GM12878 (cell line): ENCODE data around the gene PAK3.

Source experiments
- BACH1 ChIP-seq: fragments of 450-650 bp; IDR thresholded peaks from 2 replicates; pipeline ENCODE4 v1.6.1; 2017; ENCODE audit warnings: mild to moderate bottlenecking, borderline replicate concordance
- EP300 ChIP-seq, 2 experiments: fragments of 150-350 bp in 1 of 2; IDR thresholded peaks; 2 replicates each; pipeline ENCODE4 v1.6.1; 2011 to 2012; ENCODE audit warnings: low read depth in 2 of 2, low read length in 2 of 2, borderline replicate concordance in 1 of 2, improper control_type of control experiment in 1 of 2, inconsistent platforms in 1 of 2; ENCODE audit not compliant: control insufficient read depth in 1 of 2
- FOS ChIP-seq: IDR thresholded peaks from 3 replicates; pipeline ENCODE4 v1.6.1; 2011; ENCODE audit warnings: borderline replicate concordance; ENCODE audit not compliant: insufficient read length; ENCODE audit errors: extremely low read depth
- GABPA ChIP-seq: IDR thresholded peaks from 2 replicates; pipeline ENCODE4 v1.6.1; 2014; ENCODE audit warnings: antibody characterized with exemption, low read depth, mild to moderate bottlenecking, inconsistent platforms
- HDAC6 ChIP-seq: fragments of 200-600 bp; sonication (generic); IDR thresholded peaks from one replicate; pipeline ENCODE4 v1.8.0; 2017; ENCODE audit warnings: antibody characterized with exemption; ENCODE audit not compliant: unreplicated experiment
- NR2C1 ChIP-seq: fragments of 450-650 bp; IDR thresholded peaks from 2 replicates; pipeline ENCODE4 v1.6.1; 2017; ENCODE audit warnings: antibody characterized with exemption, mild to moderate bottlenecking, moderate library complexity
- NR2C2 ChIP-seq: IDR thresholded peaks from 2 replicates; pipeline ENCODE4 v1.6.1; 2011; ENCODE audit warnings: borderline replicate concordance, low read depth; ENCODE audit not compliant: control insufficient read depth, insufficient read length
- NRF1 ChIP-seq: conservative IDR thresholded peaks from 2 replicates; pipeline ENCODE4 v1.6.1; 2011; ENCODE audit warnings: mild to moderate bottlenecking, low read depth, low read length, improper control_type of control experiment
- POLR2A ChIP-seq: IDR thresholded peaks from 2 replicates; pipeline ENCODE4 v1.6.1; 2011; ENCODE audit warnings: low read depth, mild to moderate bottlenecking, low read length
- POLR2AphosphoS5 ChIP-seq: IDR thresholded peaks from 2 replicates; pipeline ENCODE4 v1.6.1; 2011; ENCODE audit warnings: mild to moderate bottlenecking, low read length, inconsistent platforms
- TF ChIP-seq, protein P1 (sequence below): IDR thresholded peaks from 2 replicates; pipeline ENCODE4 v1.6.1; 2012; ENCODE audit warnings: mild to moderate bottlenecking, low read depth, low read length
- TF ChIP-seq, protein P2 (sequence below), 3 experiments: IDR thresholded peaks in 2 of 3; conservative IDR thresholded peaks in 1 of 3; 2 replicates each; pipeline ENCODE4 v1.5.1; 2011; ENCODE audit warnings: low read depth in 3 of 3, low read length in 3 of 3, mild to moderate bottlenecking in 3 of 3, control low read depth in 2 of 3, moderate library complexity in 2 of 3, inconsistent platforms in 1 of 3, mixed read lengths in 1 of 3; ENCODE audit not compliant: control insufficient read depth in 2 of 3, insufficient read depth in 1 of 3; ENCODE audit errors: extremely low read depth in 1 of 3
- TF ChIP-seq, protein P3 (sequence below): IDR thresholded peaks from 2 replicates; pipeline ENCODE4 v1.6.1; 2012; ENCODE audit warnings: low read depth, low read length, improper control_type of control experiment
- TF ChIP-seq, protein P4 (sequence below): fragments of 450-650 bp; IDR thresholded peaks from 2 replicates; pipeline ENCODE4 v1.6.1; 2014; ENCODE audit warnings: mild to moderate bottlenecking

DNA sequence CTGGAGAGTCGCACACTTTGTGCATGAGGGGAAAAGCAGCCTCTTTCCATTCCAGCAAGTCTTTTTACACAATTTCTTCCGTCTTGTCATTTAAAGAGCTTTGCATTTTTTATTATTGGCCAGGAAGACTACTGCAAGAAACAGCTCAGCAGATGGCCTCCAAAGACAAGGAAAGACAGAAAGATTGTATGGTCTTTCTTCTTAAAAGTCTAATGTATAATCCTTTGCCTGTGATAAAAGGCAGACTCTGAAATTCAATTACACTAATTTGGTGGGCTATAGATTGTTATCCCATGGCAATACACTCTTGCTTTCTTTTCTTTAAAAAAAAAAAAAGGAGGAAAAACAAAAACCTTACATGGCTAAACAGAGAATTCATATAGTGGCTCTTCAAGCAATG, 168.4 kb downstream of the PAK3 start:
- TF ChIP-seq, protein P1, sequence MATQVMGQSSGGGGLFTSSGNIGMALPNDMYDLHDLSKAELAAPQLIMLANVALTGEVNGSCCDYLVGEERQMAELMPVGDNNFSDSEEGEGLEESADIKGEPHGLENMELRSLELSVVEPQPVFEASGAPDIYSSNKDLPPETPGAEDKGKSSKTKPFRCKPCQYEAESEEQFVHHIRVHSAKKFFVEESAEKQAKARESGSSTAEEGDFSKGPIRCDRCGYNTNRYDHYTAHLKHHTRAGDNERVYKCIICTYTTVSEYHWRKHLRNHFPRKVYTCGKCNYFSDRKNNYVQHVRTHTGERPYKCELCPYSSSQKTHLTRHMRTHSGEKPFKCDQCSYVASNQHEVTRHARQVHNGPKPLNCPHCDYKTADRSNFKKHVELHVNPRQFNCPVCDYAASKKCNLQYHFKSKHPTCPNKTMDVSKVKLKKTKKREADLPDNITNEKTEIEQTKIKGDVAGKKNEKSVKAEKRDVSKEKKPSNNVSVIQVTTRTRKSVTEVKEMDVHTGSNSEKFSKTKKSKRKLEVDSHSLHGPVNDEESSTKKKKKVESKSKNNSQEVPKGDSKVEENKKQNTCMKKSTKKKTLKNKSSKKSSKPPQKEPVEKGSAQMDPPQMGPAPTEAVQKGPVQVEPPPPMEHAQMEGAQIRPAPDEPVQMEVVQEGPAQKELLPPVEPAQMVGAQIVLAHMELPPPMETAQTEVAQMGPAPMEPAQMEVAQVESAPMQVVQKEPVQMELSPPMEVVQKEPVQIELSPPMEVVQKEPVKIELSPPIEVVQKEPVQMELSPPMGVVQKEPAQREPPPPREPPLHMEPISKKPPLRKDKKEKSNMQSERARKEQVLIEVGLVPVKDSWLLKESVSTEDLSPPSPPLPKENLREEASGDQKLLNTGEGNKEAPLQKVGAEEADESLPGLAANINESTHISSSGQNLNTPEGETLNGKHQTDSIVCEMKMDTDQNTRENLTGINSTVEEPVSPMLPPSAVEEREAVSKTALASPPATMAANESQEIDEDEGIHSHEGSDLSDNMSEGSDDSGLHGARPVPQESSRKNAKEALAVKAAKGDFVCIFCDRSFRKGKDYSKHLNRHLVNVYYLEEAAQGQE = no peak
- TF ChIP-seq, protein P2, sequence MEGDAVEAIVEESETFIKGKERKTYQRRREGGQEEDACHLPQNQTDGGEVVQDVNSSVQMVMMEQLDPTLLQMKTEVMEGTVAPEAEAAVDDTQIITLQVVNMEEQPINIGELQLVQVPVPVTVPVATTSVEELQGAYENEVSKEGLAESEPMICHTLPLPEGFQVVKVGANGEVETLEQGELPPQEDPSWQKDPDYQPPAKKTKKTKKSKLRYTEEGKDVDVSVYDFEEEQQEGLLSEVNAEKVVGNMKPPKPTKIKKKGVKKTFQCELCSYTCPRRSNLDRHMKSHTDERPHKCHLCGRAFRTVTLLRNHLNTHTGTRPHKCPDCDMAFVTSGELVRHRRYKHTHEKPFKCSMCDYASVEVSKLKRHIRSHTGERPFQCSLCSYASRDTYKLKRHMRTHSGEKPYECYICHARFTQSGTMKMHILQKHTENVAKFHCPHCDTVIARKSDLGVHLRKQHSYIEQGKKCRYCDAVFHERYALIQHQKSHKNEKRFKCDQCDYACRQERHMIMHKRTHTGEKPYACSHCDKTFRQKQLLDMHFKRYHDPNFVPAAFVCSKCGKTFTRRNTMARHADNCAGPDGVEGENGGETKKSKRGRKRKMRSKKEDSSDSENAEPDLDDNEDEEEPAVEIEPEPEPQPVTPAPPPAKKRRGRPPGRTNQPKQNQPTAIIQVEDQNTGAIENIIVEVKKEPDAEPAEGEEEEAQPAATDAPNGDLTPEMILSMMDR (IDR thresholded peaks at IDR 0.05 in 2 of 3, conservative IDR thresholded peaks at IDR 0.05 in 1 of 3; ENCODE audit: control insufficient read depth in 2 of 3, extremely low read depth in 1 of 3, insufficient read depth in 1 of 3, low read depth in 3 of 3, low read length in 3 of 3) = no peak
- no peak for TF ChIP-seq HDAC6
- TF ChIP-seq NRF1 = no peak
- no peak for TF ChIP-seq NR2C1
- TF ChIP-seq FOS = no peak
- TF ChIP-seq BACH1 = no peak
- TF ChIP-seq POLR2AphosphoS5 = no peak
- TF ChIP-seq POLR2A = no peak
- no peak for TF ChIP-seq GABPA
- TF ChIP-seq, protein P3, sequence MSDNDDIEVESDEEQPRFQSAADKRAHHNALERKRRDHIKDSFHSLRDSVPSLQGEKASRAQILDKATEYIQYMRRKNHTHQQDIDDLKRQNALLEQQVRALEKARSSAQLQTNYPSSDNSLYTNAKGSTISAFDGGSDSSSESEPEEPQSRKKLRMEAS = no peak
- TF ChIP-seq, protein P4, sequence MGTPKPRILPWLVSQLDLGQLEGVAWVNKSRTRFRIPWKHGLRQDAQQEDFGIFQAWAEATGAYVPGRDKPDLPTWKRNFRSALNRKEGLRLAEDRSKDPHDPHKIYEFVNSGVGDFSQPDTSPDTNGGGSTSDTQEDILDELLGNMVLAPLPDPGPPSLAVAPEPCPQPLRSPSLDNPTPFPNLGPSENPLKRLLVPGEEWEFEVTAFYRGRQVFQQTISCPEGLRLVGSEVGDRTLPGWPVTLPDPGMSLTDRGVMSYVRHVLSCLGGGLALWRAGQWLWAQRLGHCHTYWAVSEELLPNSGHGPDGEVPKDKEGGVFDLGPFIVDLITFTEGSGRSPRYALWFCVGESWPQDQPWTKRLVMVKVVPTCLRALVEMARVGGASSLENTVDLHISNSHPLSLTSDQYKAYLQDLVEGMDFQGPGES = no peak
- TF ChIP-seq NR2C2 = no peak
- no peak for TF ChIP-seq EP300 (IDR thresholded peaks at IDR 0.05; ENCODE audit: borderline replicate concordance in 1 of 2, control insufficient read depth in 1 of 2, low read depth in 2 of 2, low read length in 2 of 2)
